ENCODE measurements around the gene AP3S1.
"Not testable (repeated sequence)": the region's sequence is repeated elsewhere in the genome, so short reads cannot be mapped to it uniquely, and the experiment has no call there.

AP3S1 gene

GRCh38 chr5:115869256-115869795 lies 27.6 kb downstream of the AP3S1 start:
- no peak overlapping the region for H3K4me3 ChIP-seq (ENCODE audit: low read depth, low read length)

GRCh38 chr5:115872447-115872846 lies 30.7 kb downstream of the AP3S1 start:
- H3K4me3 ChIP-seq (ENCODE audit: low read depth, low read length), result no peak overlapping the region

- H3K4me3 ChIP-seq (ENCODE audit: low read depth, low read length), result no peak overlapping the region
Observed at GRCh38 chr5:115873392-115873791, 31.7 kb downstream of the AP3S1 start.

GRCh38 chr5:115875447-115875846 lies 33.7 kb downstream of the AP3S1 start:
- no peak overlapping the region for H3K4me3 ChIP-seq (ENCODE audit: low read depth, low read length)

- not testable (repeated sequence) for H3K4me3 ChIP-seq (ENCODE audit: low read depth, low read length)
Observed at GRCh38 chr5:115877342-115877741, 35.6 kb downstream of the AP3S1 start.

- H3K4me3 ChIP-seq (ENCODE audit: low read depth, low read length), result not testable (repeated sequence)
Observed at GRCh38 chr5:115882434-115882833, 40.7 kb downstream of the AP3S1 start.

- H3K4me3 ChIP-seq (ENCODE audit: low read depth, low read length), result no peak overlapping the region
Observed at GRCh38 chr5:115884704-115885103, 43.0 kb downstream of the AP3S1 start.

- H3K4me3 ChIP-seq (ENCODE audit: low read depth, low read length), result not testable (repeated sequence)
Observed at GRCh38 chr5:115885208-115885607, 43.5 kb downstream of the AP3S1 start.

- H3K4me3 ChIP-seq (ENCODE audit: low read depth, low read length), result no peak overlapping the region
Observed at GRCh38 chr5:115888027-115888426, 46.3 kb downstream of the AP3S1 start.

GRCh38 chr5:115892021-115892420 lies 50.3 kb downstream of the AP3S1 start:
- H3K4me3 ChIP-seq (ENCODE audit: low read depth, low read length), result no peak overlapping the region

- H3K4me3 ChIP-seq (ENCODE audit: low read depth, low read length), result no peak overlapping the region
Observed at GRCh38 chr5:115894342-115894741, 52.6 kb downstream of the AP3S1 start.

GRCh38 chr5:115895821-115896220 lies 54.1 kb downstream of the AP3S1 start:
- no peak overlapping the region for H3K4me3 ChIP-seq (ENCODE audit: low read depth, low read length)

GRCh38 chr5:115898656-115899055 lies 56.9 kb downstream of the AP3S1 start:
- H3K4me3 ChIP-seq (ENCODE audit: low read depth, low read length), result no peak overlapping the region

- no peak overlapping the region for H3K4me3 ChIP-seq (ENCODE audit: low read depth, low read length)
Observed at GRCh38 chr5:115907177-115907576, 65.4 kb downstream of the AP3S1 start.

- not testable (repeated sequence) for H3K4me3 ChIP-seq (ENCODE audit: low read depth, low read length)
Observed at GRCh38 chr5:115913623-115914400, 72.1 kb downstream of the AP3S1 start.

- H3K4me3 ChIP-seq (ENCODE audit: low read depth, low read length), result no peak overlapping the region
Observed at GRCh38 chr5:115920171-115920725, 78.5 kb downstream of the AP3S1 start.

- H3K4me3 ChIP-seq (ENCODE audit: low read depth, low read length), result not testable (repeated sequence)
Observed at GRCh38 chr5:115928578-115929407, 87.1 kb downstream of the AP3S1 start.

GRCh38 chr5:115930171-115930570 lies 88.4 kb downstream of the AP3S1 start:
- not testable (repeated sequence) for H3K4me3 ChIP-seq (ENCODE audit: low read depth, low read length)

- H3K4me3 ChIP-seq (ENCODE audit: low read depth, low read length), result no peak overlapping the region
Observed at GRCh38 chr5:115930630-115931337, 89.0 kb downstream of the AP3S1 start.

- H3K4me3 ChIP-seq (ENCODE audit: low read depth, low read length), result no peak overlapping the region
Observed at GRCh38 chr5:115932991-115933390, 91.3 kb downstream of the AP3S1 start.
